T-helper 1 cell (primary cell): Measurements from ENCODE around the gene DAP.

ENCODE experiments used
- DNase-seq, 5 donors: peaks; one replicate each; pipeline ENCODE4 v3.0.0-alpha.2; 2012 to 2020

The DAP gene

GRCh38 chr5:10760096-10760920, 726 bp downstream of the DAP start:
- DNase-seq: peak in 3 of 5 donors; percentile 16 to 35 (median 32)

- DNase-seq: no peak
Measured at GRCh38 chr5:10759111-10759510, 1.9 kb downstream of the DAP start.

DNA sequence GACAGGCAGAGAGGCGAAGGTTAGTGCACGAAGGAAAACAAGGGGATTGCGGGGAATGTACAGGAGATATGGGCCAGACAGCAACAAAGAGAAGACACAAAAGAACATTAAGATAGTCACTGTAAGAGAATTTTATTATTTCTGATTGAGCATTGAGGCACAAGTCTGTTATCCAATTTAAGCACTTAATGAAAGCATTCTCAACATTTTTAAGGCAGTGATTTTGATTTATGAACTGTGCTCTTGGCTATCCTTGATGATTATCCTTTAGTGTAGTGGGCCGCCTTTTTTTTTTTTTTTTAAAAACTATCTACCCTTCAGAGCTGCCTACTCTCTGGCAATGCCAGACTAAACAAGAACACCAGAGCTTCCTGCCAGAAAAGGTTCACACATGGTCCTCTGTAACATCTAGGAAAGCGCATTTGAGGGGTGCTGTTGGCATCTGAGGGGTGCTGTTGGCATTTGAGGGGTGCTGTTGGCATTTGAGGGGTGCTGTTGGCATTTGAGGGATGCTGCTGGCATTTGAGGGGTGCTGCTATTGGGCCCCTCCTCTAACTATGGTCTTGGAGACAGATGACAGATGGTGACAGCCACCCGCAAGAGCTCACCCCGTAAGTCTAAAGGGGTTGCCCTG, 3.0 kb downstream of the DAP start:
- no peak for DNase-seq

DNA sequence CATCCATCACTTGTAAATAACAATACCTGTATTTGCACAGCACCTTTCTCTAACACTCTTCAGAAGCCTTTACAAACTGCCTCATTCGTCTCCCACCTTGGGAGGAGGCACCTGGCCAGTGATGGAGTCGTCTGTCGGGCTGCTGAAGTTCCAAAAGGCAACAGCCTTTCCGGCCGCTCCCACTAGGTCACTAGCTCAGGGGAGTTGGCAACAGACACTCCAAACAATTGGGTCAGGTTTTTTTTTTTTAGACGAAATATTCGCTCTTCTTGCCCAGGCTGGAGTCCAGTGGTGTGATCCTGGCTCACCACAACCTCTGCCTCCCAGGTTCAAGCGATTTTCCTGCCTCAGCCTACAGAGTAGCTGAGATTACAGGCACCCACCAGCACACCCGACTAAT, 4.0 kb downstream of the DAP start:
- no peak for DNase-seq

- peak in 1 of 5 donors; percentile 3 for DNase-seq
Measured at GRCh38 chr5:10756549-10756948, 4.5 kb downstream of the DAP start.

DNA sequence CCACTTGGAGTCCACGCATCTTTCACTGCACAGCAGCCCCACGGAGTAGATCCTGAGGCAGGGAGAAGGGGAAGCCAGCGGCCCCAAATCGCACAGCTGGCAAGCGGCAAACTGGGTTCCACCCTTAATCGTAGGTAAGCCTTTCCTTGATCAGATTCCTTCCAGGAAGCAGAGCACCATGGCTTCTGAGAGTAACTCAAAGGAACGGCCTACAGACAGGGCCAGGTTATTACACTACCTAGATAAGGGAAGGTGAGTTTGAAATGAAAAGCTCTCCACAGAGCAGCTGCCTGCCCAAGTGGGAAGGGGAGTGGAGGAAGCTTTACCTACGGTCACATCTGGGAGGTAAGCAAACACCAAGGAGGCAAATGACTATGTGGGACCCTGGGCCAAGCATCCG, 7.9 kb downstream of the DAP start:
- no peak for DNase-seq

- no peak for DNase-seq
Measured at GRCh38 chr5:10752451-10752850, 8.6 kb downstream of the DAP start.

- no peak for DNase-seq
Measured at GRCh38 chr5:10750909-10751308, 10.1 kb downstream of the DAP start.

- DNase-seq: no peak
Measured at GRCh38 chr5:10747678-10748622, 13.1 kb downstream of the DAP start.

DNA sequence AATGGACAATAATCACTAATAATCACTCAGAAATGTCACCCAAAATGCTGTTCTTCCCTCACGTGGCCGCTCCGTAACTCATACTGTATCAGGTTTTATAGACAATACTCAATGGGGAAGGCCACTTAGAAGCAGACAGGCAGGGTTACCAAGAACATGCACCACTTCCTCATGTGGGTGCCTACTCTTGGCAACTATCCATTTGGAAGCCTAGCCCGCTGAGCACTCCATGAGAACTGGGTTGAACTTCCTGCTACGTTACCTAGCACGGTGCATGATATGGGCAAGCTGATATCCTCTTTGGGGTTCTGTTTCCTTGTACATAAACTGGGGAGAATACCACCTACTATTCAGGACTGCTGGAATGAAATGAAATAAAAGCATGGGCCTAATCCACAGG, 14.3 kb downstream of the DAP start:
- DNase-seq: no peak

- no peak for DNase-seq
Measured at GRCh38 chr5:10745133-10745532, 15.9 kb downstream of the DAP start.

DNA sequence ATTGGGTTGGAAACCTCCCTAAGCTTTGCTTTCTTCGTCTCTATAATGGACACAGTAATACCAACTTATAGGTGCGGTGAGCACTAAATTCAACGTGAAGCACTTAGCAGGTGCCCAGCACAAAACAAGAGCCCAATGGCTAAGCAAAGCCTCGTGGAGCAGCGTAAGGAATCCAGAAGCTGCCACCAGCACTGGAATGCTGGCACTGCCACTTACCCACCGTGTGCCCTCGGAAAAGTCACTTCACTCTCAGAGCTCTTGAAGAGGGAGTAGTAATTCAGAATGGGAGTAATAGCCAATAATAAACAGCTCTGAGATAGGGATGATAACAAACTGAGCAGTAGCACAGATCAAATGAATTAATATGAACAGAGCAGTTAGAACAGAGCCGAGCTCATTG, 16.4 kb downstream of the DAP start:
- DNase-seq: no peak

- no peak for DNase-seq
Measured at GRCh38 chr5:10743951-10744350, 17.1 kb downstream of the DAP start.

DNA sequence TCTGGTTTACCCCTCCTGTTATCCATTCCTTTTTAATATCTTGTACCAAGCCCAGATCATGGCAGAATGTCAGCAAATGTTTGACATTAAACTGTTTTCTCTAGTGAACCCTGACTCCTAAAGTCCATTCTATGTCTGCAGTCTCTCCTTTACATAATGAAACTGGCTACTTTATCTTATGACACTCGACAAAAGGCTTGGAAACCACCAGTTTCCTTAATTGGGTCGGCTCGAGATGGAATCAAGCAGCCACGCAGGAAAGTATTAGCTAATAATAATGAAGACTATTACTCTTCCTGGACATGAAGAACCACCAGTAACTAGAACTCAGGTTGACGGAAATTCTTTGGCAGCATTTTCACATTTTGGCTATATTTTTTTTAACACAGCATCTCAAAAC, 17.5 kb downstream of the DAP start:
- DNase-seq: no peak

GRCh38 chr5:10741661-10742060, 19.4 kb downstream of the DAP start:
- no peak for DNase-seq

GRCh38 chr5:10740384-10740783, 20.6 kb downstream of the DAP start:
- no peak for DNase-seq

- no peak for DNase-seq
Measured at GRCh38 chr5:10737880-10738279, 23.2 kb downstream of the DAP start.

- DNase-seq: no peak
Measured at GRCh38 chr5:10736808-10737207, 24.2 kb downstream of the DAP start.

GRCh38 chr5:10736354-10736753, 24.7 kb downstream of the DAP start:
- no peak for DNase-seq

- no peak for DNase-seq
Measured at GRCh38 chr5:10735569-10736276, 25.3 kb downstream of the DAP start.

GRCh38 chr5:10734832-10735523, 26.1 kb downstream of the DAP start:
- DNase-seq: no peak
